Esophagus squamous epithelium (tissue), 5 donors: ENCODE results near the gene LMAN2L. TPM values are rescaled to one million over a fixed set of nuclear protein-coding genes. Genes with fewer than 3 reads are reported as not detected.

ENCODE experiments used
- DNase-seq: peaks from one replicate; lab custom pipeline; 2025; lab: John Stamatoyannopoulos, UW
- H3K27ac ChIP-seq, 4 donors: fragments of 200-600 bp; sonication (generic); one replicate each; pipeline ENCODE4 v1.5.1; 2016 to 2019; ENCODE audit warnings: mild to moderate bottlenecking in 1 of 4
- H3K27me3 ChIP-seq, 4 donors: fragments of 200-600 bp; sonication (generic); 1 replicate in 3 of 4; 2 replicates in 1 of 4; pipeline versions ENCODE4 v1.5.1 to v1.6.0; 2017 to 2021; ENCODE audit warnings: antibody characterized with exemption in 1 of 4
- H3K36me3 ChIP-seq, 3 donors: fragments of 200-600 bp; sonication (generic); one replicate each; pipeline ENCODE4 v1.5.1; 2016 to 2019
- H3K4me1 ChIP-seq, 3 donors: fragments of 200-600 bp; sonication (generic); one replicate each; pipeline ENCODE4 v1.5.1; 2017 to 2019
- H3K4me3 ChIP-seq, 4 donors: fragments of 200-600 bp; sonication (generic); 1 replicate in 3 of 4; 2 replicates in 1 of 4; pipeline ENCODE4 v1.5.1; 2016 to 2019; ENCODE audit warnings: mild to moderate bottlenecking in 2 of 4, moderate library complexity in 1 of 4
- H3K9me3 ChIP-seq, 3 donors: fragments of 200-600 bp; sonication (generic); one replicate each; pipeline ENCODE4 v1.5.1; 2016 to 2019
- POLR2A ChIP-seq, 4 donors: fragments of 450-650 bp; IDR thresholded peaks; one replicate each; pipeline ENCODE4 v1.6.1; 2017; ENCODE audit warnings: antibody characterized with exemption in 4 of 4, mild to moderate bottlenecking in 4 of 4, moderate library complexity in 3 of 4
- WGBS, 2 donors: methylation state at CpG; one replicate each; pipeline ENCODE4 v1.1.5; 2018; 5-methylcytosine and 5-hydroxymethylcytosine counted together
- intact Hi-C: fragments of 100-400 bp; cut with DNase I; formaldehyde crosslinking; loops from one replicate; pipeline ENCODE4 v1.15.0; 2022
- total RNA-seq, 4 donors: library from RNA; depleted of rRNA; stranded (reverse); fragments of >200 nt; gene quantifications; one replicate each; pipeline ENCODE4 v1.1.0, GENCODE V29; 2016
- TF ChIP-seq, protein P1 (sequence below), 6 experiments: fragments of 450-650 bp in 4 of 6; fragments of 200-600 bp in 2 of 6; sonication (generic) in 2 of 6; IDR thresholded peaks; one replicate each; pipeline ENCODE4 v1.5.1; 2016 to 2019; ENCODE audit warnings: antibody characterized with exemption in 6 of 6, mild to moderate bottlenecking in 4 of 6, moderate library complexity in 4 of 6
- donor health status: DM: yes; HTN: yes; CAD: no.

Gene LMAN2L
- total RNA-seq, 4 donors from 2014 or later, result 7.4 to 12.6 (median 10.5) TPM

DNA sequence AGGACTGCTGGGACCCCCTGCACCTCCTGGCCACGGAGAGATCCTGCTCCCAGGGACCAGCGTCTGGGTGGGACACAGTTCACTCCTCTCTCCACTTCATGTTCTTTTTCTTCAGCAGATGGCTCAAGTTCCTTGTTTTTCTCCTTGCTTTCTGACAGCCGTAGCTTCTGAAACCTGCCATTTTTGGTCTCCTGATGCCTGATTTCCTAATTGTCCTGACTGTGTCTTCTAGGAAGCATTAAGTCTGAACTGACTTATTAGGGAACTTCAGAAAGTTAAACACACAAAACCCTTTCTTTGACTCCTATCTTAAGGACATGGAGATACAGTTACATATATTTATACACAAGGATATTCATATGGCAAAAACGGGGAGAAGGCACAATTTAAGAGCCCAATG, 43.5 kb upstream of the LMAN2L start:
- H3K27me3 ChIP-seq, result no peaks in the 10 kb centered on the region
- no peak for DNase-seq

DNA sequence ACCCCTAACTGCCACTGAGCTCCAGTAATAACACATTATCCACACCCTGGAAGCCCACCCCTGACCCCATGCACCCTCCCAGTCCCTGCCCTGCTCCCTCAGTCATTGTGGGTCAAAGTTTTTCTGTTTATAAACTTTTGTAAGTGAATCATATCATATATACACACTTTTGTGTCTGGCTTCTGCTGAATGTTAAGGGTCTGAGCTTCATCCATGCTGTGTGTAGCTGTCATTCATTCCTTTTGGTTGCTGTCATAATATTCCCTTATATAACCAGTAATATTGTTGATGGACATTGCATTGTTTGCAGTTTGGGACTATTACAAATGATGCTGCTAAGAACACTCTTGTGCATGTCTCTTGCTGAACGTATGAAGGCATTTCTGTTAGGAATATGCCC, 35.3 kb upstream of the LMAN2L start:
- Histone ChIP-seq H3K4me3 (no peak overlapping the region), H3K4me1 (peaks cover 18 to 45% (median 25%) of the 10 kb centered on the region in 3 donors), H3K27ac (no peak overlapping the region), H3K27me3 (no peaks in the 10 kb centered on the region), H3K36me3 (no peaks in the 10 kb centered on the region), H3K9me3 (no peaks in the 10 kb centered on the region)
- intact Hi-C loops, result no loop called here
- no peak for TF ChIP-seq POLR2A (IDR thresholded peaks at IDR 0.05)
- TF ChIP-seq, protein P1, sequence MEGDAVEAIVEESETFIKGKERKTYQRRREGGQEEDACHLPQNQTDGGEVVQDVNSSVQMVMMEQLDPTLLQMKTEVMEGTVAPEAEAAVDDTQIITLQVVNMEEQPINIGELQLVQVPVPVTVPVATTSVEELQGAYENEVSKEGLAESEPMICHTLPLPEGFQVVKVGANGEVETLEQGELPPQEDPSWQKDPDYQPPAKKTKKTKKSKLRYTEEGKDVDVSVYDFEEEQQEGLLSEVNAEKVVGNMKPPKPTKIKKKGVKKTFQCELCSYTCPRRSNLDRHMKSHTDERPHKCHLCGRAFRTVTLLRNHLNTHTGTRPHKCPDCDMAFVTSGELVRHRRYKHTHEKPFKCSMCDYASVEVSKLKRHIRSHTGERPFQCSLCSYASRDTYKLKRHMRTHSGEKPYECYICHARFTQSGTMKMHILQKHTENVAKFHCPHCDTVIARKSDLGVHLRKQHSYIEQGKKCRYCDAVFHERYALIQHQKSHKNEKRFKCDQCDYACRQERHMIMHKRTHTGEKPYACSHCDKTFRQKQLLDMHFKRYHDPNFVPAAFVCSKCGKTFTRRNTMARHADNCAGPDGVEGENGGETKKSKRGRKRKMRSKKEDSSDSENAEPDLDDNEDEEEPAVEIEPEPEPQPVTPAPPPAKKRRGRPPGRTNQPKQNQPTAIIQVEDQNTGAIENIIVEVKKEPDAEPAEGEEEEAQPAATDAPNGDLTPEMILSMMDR (IDR thresholded peaks at IDR 0.05), result no peak
- WGBS, 2 donors, result 0 to 71% methylated on average over 1 of the region's 1 CpG
- no peak for DNase-seq

More for the DNA sequence above, 43.5 kb upstream of the LMAN2L start:
- Histone ChIP-seq H3K27ac (no peak overlapping the region), H3K4me3 (no peak overlapping the region), H3K9me3 (no peaks in the 10 kb centered on the region), H3K36me3 (no peaks in the 10 kb centered on the region), H3K4me1 (peaks cover 20 to 29% (median 23%) of the 10 kb centered on the region in 3 donors)
- intact Hi-C loops, result no loop called here
- TF ChIP-seq, protein P1 (IDR thresholded peaks at IDR 0.05), result no peak
- no peak for TF ChIP-seq POLR2A (IDR thresholded peaks at IDR 0.05)
- 73 to 83% methylated on average over 4 of the region's 4 CpGs for WGBS, 2 donors

DNA sequence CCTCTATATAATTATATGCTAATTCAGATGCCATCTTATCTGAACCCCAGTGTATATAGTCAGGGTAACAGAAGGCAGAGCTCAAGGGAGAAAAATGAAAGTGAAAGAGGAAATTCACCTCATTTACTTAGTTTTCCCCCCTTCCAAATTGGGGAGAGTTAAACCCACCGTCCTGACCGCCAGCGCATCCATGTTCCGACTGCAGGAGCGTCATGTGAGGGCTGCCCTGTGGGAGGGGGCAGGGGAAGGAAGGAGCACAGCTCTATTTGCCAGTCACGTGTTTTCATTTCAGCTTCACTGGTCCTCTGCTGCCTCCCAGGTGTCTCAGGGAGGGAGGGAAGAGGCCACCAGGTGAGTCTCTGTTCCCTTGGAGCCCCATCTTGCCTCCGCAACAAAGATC, 34.1 kb upstream of the LMAN2L start:
- Histone ChIP-seq H3K36me3 (no peaks in the 10 kb centered on the region), H3K27me3 (no peaks in the 10 kb centered on the region), H3K9me3 (no peaks in the 10 kb centered on the region), H3K4me1 (peaks cover 22 to 53% (median 31%) of the 10 kb centered on the region in 3 donors), H3K4me3 (peak overlapping the region; percentile 9 to 60 (median 36)), H3K27ac (peak overlapping the region in 2 of 4 donors; percentile 47 to 56)
- TF ChIP-seq, protein P1 (IDR thresholded peaks at IDR 0.05), result no peak
- no peak for TF ChIP-seq POLR2A (IDR thresholded peaks at IDR 0.05)
- 34 to 45% methylated on average over 6 of the region's 7 CpGs for WGBS, 2 donors
- intact Hi-C loops, result no loop called here
- DNase-seq, result no peak

DNA sequence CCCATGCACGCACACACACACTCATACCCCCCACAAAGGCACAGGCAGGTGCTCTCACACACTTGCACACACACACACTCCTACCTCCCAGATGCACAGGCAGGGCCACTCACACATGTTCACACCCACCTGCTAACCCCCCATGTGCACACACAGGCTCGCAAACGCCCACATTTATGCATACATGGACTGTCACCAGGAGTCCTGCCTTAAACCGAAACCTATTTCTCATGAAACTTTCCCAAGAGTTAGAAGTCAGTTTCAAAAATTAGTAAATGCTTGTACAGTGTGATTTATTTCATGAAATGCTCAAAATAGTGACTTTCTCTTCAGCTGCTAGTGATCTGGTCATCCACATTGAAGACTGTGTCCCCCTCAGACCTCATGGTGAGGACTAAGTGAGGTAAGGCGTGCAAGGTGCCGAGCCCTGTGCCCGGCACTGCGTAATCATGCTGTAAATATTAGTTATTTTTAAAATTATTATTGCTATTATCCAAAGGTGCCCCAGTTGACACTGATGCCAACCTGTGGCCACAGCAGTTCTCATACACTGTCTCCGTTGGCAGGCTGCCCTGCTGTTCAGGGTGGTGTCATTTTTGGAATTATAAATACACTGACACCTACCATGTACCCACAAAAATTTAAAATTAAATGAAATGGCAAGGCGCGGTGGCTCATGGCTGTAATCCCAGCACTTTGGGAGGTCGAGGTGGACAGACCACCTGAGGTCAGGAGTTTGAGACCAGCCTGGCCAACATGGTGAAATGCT, 33.2 kb upstream of the LMAN2L start:
- H3K27ac ChIP-seq, result peak overlapping the region in 1 of 4 donors; percentile 56
- TF ChIP-seq, protein P1 (IDR thresholded peaks at IDR 0.05), result no peak
- no peak for TF ChIP-seq POLR2A (IDR thresholded peaks at IDR 0.05)
- peaks cover 22 to 61% (median 36%) of the 10 kb centered on the region in 3 donors for H3K4me1 ChIP-seq
- 71 to 74% methylated on average over 12 of the region's 12 CpGs for WGBS, 2 donors
- no peak overlapping the region for H3K4me3 ChIP-seq
- no peaks in the 10 kb centered on the region for H3K27me3 ChIP-seq
- no peaks in the 10 kb centered on the region for H3K9me3 ChIP-seq
- intact Hi-C loops, result no loop called here
- no peak for DNase-seq
- H3K36me3 ChIP-seq, result no peaks in the 10 kb centered on the region
